Measurements from ENCODE around the gene TMEM62.

TMEM62 gene

GRCh38 chr15:43133430-43134156 lies at the start of gene TMEM62:
Gene TMEM62 (plus strand): TSS chr15:43133586. CDS start chr15:43133803, 217 bp downstream.
- in situ Hi-C loops (cut with MboI; ENCODE audit: low sequenced_read_pairs): no loop called here

DNA sequence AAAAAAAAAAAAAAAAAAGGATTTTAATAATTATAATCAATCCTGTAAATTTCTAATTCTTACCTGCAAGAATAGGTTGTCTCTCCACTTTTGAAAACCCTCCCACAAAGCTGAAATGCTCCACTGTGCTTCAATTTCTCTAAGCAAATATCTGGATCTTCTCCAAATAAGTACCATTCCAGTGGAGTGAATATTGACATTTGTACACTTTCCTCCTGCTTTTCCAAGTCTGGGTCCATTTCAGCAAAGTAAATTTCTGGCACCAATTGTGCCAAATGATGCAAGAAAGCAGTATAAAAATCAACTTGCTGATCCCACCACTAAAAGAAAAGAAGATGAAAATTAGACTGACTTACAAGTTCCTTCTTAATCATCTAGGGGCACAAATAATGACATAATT lies 47.5 kb upstream of the TMEM62 start:
- in situ Hi-C loops (cut with MboI; ENCODE audit: low sequenced_read_pairs): no loop called here

- in situ Hi-C loops (cut with MboI; ENCODE audit: low sequenced_read_pairs): no loop called here
Observed at GRCh38 chr15:43086551-43086950, 46.8 kb upstream of the TMEM62 start.

GRCh38 chr15:43091859-43092258 lies 41.5 kb upstream of the TMEM62 start:
- in situ Hi-C loops (cut with MboI; ENCODE audit: low sequenced_read_pairs): no loop called here

DNA sequence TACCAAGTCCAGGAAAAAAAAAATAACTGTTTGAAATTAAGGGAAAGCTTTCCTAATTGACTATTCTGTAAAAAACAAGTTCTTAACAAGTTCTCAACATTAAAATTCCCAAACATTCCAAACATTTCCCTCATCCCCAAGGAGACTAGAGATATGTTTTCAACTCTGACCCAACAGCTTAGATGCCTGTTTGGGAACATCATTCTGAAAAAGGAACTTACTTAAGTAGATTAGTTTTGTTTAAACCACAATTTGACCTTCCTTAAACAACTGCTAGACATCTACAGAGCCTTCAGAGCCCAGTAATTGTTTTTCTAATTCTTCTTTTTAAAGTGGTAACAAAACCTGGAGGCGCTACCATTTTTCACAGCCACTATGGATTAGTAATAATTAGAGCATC lies 40.4 kb upstream of the TMEM62 start:
- in situ Hi-C loops (cut with MboI; ENCODE audit: low sequenced_read_pairs): no loop called here

- in situ Hi-C loops (cut with MboI; ENCODE audit: low sequenced_read_pairs): no loop called here
Observed at GRCh38 chr15:43094416-43095030, 38.9 kb upstream of the TMEM62 start.

- in situ Hi-C loops (cut with MboI; ENCODE audit: low sequenced_read_pairs): no loop called here
Observed at GRCh38 chr15:43095243-43095642, 38.1 kb upstream of the TMEM62 start.

- in situ Hi-C loops (cut with MboI; ENCODE audit: low sequenced_read_pairs): no loop called here
Observed at GRCh38 chr15:43095708-43096347, 37.6 kb upstream of the TMEM62 start.

- in situ Hi-C loops (cut with MboI; ENCODE audit: low sequenced_read_pairs): no loop called here
Observed at GRCh38 chr15:43096411-43096810, 37.0 kb upstream of the TMEM62 start.

DNA sequence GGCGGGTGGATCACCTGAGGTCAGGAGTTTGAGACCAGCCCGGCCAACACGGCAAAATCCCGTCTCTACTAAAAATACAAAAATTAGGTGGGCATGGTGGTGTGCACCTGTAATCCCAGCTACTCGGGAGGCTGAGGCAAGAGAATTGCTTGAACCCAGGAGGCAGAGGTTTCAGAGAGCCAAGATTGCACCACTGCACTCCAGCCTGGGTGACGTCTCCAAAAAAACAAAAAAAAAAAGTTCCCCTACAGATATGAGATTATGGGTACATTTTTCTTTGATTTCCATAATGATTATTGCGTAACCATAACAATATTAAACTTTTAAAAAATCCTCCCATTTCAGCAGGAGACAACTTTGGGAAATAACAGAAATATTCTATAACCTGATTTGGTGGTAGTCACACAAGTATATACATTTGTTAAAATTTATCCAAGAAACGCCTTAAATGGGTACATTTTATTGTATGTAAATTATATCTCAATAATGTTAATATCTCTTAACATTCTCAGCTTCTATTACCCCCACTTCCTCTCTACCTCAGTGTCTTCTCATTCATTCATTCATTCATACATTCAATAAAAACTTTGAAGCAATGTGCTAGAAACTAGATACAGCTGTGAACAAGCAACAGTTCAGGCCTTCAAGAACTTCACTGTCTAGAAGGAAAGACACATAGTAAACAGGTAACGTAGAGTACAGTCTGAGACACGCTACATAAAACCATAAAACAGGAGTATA lies 34.1 kb upstream of the TMEM62 start:
- in situ Hi-C loops (cut with MboI; ENCODE audit: low sequenced_read_pairs): no loop called here

GRCh38 chr15:43100971-43101370 lies 32.4 kb upstream of the TMEM62 start:
- in situ Hi-C loops (cut with MboI; ENCODE audit: low sequenced_read_pairs): no loop called here

- in situ Hi-C loops (cut with MboI; ENCODE audit: low sequenced_read_pairs): no loop called here
Observed at GRCh38 chr15:43102187-43102586, 31.2 kb upstream of the TMEM62 start.

DNA sequence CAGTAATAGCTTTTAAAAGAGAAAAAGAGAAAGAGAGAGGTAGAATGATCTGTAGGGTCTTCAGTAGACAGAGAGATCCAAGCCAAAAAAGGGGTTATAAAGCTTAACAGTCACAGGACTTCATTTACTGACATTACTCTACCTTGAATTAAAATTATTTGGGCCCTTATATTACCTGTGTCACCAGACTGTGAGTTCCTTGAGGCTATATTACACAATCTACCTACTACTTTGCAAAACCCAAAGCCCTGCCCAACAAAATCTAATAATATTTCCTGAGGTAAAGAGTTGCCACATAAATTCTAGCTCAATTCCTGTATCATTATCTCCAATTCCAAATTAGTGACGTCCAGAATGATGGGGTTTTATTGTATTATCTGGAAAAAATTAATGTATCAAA lies 29.5 kb upstream of the TMEM62 start:
- in situ Hi-C loops (cut with MboI; ENCODE audit: low sequenced_read_pairs): no loop called here

GRCh38 chr15:43104426-43104825 lies 29.0 kb upstream of the TMEM62 start:
- in situ Hi-C loops (cut with MboI; ENCODE audit: low sequenced_read_pairs): no loop called here

DNA sequence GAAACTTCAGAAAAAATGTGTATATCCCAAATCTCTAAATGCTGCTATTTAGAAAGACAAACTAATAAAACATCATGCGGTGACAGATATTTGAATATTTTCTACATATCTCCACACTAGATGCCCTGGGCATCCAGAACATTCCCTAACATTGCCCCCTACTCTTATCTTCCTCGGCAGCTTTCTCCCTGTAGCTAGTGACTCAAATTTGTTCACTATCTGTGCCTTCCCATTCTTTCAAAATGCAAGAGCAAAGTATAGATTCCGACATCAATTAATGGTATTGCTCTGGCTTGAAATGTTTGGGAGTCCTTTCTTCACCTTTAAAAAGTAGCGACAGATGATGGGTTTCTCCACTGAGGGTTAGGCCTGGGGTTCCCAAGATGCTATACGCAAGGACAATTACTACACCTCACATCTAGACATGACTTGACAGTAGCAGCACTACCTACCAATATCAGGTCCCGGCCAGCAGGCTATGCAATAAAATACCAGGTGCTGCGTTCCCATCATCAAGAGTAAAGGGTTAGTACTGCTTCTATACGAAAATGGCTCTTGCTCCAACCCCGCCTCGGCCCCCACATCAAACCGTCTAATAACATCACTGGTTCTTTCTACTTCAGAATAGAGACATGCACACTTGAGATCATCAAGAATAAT lies 28.2 kb upstream of the TMEM62 start:
- in situ Hi-C loops (cut with MboI; ENCODE audit: low sequenced_read_pairs): no loop called here

DNA sequence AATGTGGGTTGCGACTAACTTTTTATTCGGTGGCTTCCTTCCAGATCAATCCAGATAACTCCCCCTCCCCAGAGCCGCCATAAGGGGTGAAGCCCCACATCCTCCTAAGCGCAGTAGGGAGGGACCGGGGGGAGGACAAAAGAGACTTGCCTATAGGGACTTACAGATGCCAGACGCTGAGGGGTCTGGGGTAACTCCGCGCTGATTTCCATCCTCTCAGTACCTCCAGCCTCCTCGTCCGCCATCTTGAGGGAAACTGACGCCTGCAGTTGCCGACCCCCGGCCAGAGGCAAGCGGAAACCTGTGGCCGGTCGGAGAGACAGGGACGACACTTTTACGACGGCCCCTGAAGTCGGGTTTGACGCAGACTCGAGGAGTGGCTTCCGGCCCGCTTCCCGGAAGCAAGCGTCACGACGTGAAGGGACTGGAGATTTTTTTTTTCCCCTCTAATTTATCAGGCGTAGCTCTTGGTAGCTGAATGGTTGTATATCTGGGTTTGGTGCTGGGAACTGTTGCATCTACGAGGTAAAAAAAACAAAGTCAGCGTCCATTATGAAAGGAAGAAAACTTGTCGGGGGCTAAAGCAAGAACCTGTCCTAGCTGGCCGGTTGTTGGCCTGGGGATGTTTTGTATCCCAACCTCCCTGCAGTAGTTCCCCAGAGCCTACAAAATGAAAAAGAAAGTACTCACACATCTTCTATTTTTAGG lies 27.5 kb upstream of the TMEM62 start, which contains the start of gene UBR1:
Gene UBR1 (minus strand): TSS at position 261 of the 708 bp plus-strand sequence. CDS start 16 bp downstream, at position 245.
- in situ Hi-C loops (cut with MboI; ENCODE audit: low sequenced_read_pairs): no loop called here

GRCh38 chr15:43106486-43106829 lies 26.9 kb upstream of the TMEM62 start:
- in situ Hi-C loops (cut with MboI; ENCODE audit: low sequenced_read_pairs): no loop called here

GRCh38 chr15:43107751-43108150 lies 25.6 kb upstream of the TMEM62 start:
- in situ Hi-C loops (cut with MboI; ENCODE audit: low sequenced_read_pairs): no loop called here

DNA sequence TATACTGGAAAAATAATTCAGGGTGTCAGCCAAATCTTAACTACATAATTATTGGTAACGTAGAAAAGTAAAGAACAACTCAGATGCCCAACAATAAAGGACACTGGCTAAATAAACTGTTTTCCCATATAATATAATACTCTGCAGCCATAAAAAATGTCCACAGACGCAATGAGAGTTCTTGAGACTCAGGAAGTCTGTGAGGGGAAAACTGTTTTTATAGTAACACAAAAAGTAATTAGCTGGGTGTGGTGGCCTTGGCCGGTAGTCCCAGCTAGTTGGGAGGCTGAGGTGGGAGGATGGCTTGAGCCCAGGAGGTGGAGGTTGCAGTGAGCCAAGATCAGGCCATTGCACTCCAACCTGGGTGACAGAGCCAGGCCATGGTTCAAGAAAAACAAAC lies 22.0 kb upstream of the TMEM62 start:
- in situ Hi-C loops (cut with MboI; ENCODE audit: low sequenced_read_pairs): no loop called here

GRCh38 chr15:43118286-43118685 lies 15.1 kb upstream of the TMEM62 start:
- in situ Hi-C loops (cut with MboI; ENCODE audit: low sequenced_read_pairs): no loop called here

Data from HL-60/S4 (cell line).